A549 (cell line): ENCODE data around the gene COL4A6. TPM values are rescaled to one million over a fixed set of nuclear protein-coding genes. Genes with fewer than 3 reads are reported as not detected.

Experiments
- ATAC-seq, 2 experiments: fragments of 200-7000 bp in 1 of 2; fragments of >200 bp in 1 of 2; cut with Nextera tagmentation in 1 of 2; cut with Tn5 transposase in 1 of 2; 3 replicates each; pipeline versions ENCODE4 v1.8.0 to v1.9.1; 2018 to 2020; ENCODE audit warnings: mild to moderate bottlenecking in 1 of 2, moderate library complexity in 1 of 2
- CTCF ChIA-PET: fragments of 300-600 bp; sonication (Branson Sonifier 250); formaldehyde crosslinking; extraction: SDS; loops from one replicate; lab custom pipeline; 2021; ENCODE audit warnings: antibody characterized with exemption, inconsistent platforms; lab: Yijun Ruan, JAX
- POLR2A ChIA-PET: fragments of 350-600 bp; formaldehyde crosslinking; extraction: SDS; loops from one replicate; lab custom pipeline; 2021; ENCODE audit warnings: antibody characterized with exemption, inconsistent platforms; lab: Yijun Ruan, JAX
- DNase-seq, 2 experiments: peaks; one replicate each; pipeline versions ENCODE4 v3.0.0 to v3.0.0-alpha.2; 2011 to 2016; ENCODE audit warnings: low read depth in 1 of 2, low spot score in 1 of 2
- FAIRE-seq: peaks from 2 replicates; lab custom pipeline; 2011; peaks lifted over from hg19 to GRCh38; lab: Jason Lieb, UNC
- H3K27ac ChIP-seq, 2 experiments: fragments of >200 bp; sonication (Bioruptor Twin); formaldehyde crosslinking; 3 replicates each; pipeline ENCODE4 v1.5.1; 2016 to 2017
- H3K4me1 ChIP-seq: fragments of >200 bp; sonication (Bioruptor Twin); formaldehyde crosslinking; 3 replicates; pipeline ENCODE4 v1.6.1; 2016
- H3K4me2 ChIP-seq: fragments of >200 bp; sonication (Bioruptor Twin); formaldehyde crosslinking; 3 replicates; pipeline ENCODE4 v1.6.1; 2016
- H3K4me3 ChIP-seq: fragments of >200 bp; sonication (Bioruptor Twin); formaldehyde crosslinking; 3 replicates; pipeline ENCODE4 v1.5.1; 2016
- H3K9me3 ChIP-seq: fragments of >200 bp; sonication (Bioruptor Twin); formaldehyde crosslinking; 3 replicates; pipeline ENCODE4 v1.6.1; 2016
- BCL3 ChIP-seq: fragments of >200 bp; sonication (Bioruptor Twin); formaldehyde crosslinking; IDR thresholded peaks from 3 replicates; pipeline ENCODE4 v1.6.1; 2016
- FOXS1 ChIP-seq: fragments of 250-450 bp; sonication (Bioruptor Pico); IDR thresholded peaks from 2 replicates; pipeline ENCODE4 v1.5.0; 2020; ENCODE audit warnings: mild to moderate bottlenecking, moderate library complexity
- HOXA7 ChIP-seq: fragments of 250-450 bp; sonication (Bioruptor Pico); IDR thresholded peaks from 2 replicates; pipeline ENCODE4 v1.5.0; 2020; ENCODE audit warnings: mild to moderate bottlenecking, moderate library complexity
- HOXB13 ChIP-seq: fragments of 250-450 bp; sonication (Bioruptor Pico); IDR thresholded peaks from 2 replicates; pipeline ENCODE4 v1.5.0; 2020; ENCODE audit warnings: low read depth, mild to moderate bottlenecking, moderate library complexity
- KDM1A ChIP-seq: fragments of 200-600 bp; sonication (generic); IDR thresholded peaks from 2 replicates; pipeline ENCODE4 v1.6.1; 2016; ENCODE audit warnings: low read depth, mild to moderate bottlenecking
- KDM5A ChIP-seq: fragments of 200-600 bp; sonication (generic); IDR thresholded peaks from 2 replicates; pipeline ENCODE4 v1.6.1; 2016; ENCODE audit warnings: antibody characterized with exemption, mild to moderate bottlenecking
- MYC ChIP-seq: IDR thresholded peaks from 2 replicates; pipeline ENCODE4 v1.6.1; 2012; ENCODE audit warnings: mild to moderate bottlenecking, inconsistent platforms, low read length, improper control_type of control experiment, borderline replicate concordance
- NFE2L2 ChIP-seq: fragments of 150-350 bp; conservative IDR thresholded peaks from 2 replicates; pipeline ENCODE4 v1.6.1; 2014; ENCODE audit warnings: low read length
- REST ChIP-seq: fragments of 200-600 bp; sonication (generic); IDR thresholded peaks from 2 replicates; pipeline ENCODE4 v1.6.1; 2016; ENCODE audit warnings: antibody characterized with exemption, mild to moderate bottlenecking, moderate library complexity
- SREBF2 ChIP-seq: fragments of 450-650 bp; IDR thresholded peaks from 2 replicates; pipeline ENCODE4 v1.6.1; 2014; ENCODE audit warnings: mild to moderate bottlenecking, moderate library complexity
- TFCP2L1 ChIP-seq: fragments of 250-450 bp; sonication (Bioruptor Pico); IDR thresholded peaks from 2 replicates; pipeline ENCODE4 v1.5.0; 2021; ENCODE audit warnings: mild to moderate bottlenecking
- TP53 ChIP-seq: fragments of 250-450 bp; sonication (Bioruptor Pico); IDR thresholded peaks from 2 replicates; pipeline ENCODE4 v1.5.0; 2021; ENCODE audit warnings: mild to moderate bottlenecking, moderate library complexity
- WGBS: methylation state at CpG from one replicate; pipeline ENCODE4 v1.1.6; 2017; ENCODE audit errors: missing lambda C conversion rate; 5-methylcytosine and 5-hydroxymethylcytosine counted together
- polyA plus RNA-seq, 4 experiments: library from polyadenylated mRNA; depleted of rRNA in 3 of 4; stranded (reverse); fragments of >200 nt; fragmentation: RNase III in 1 of 4; extraction: RNeasy Plus Mini Kit Qiagen cat#74134 plus additional on column Dnase treatment in 1 of 4; gene quantifications; 2 replicates in 3 of 4; 3 replicates in 1 of 4; pipeline ENCODE4 v1.2.3, GENCODE V29; 2011 to 2017
- TF ChIP-seq, protein P1 (sequence below): fragments of >200 bp; sonication (Bioruptor Twin); formaldehyde crosslinking; IDR thresholded peaks from 3 replicates; pipeline ENCODE4 v1.5.1; 2016
- TF ChIP-seq, protein P2 (sequence below): fragments of >200 bp; sonication (Bioruptor Twin); formaldehyde crosslinking; IDR thresholded peaks from 2 replicates; pipeline ENCODE4 v1.6.1; 2016
- TF ChIP-seq, protein P3 (sequence below): IDR thresholded peaks from 2 replicates; pipeline ENCODE4 v1.6.1; 2012

The COL4A6 gene
- polyA plus RNA-seq, 2 of the 4 experiments (the other 2 are of a cell fraction), result 13.0 to 19.8 TPM

DNA sequence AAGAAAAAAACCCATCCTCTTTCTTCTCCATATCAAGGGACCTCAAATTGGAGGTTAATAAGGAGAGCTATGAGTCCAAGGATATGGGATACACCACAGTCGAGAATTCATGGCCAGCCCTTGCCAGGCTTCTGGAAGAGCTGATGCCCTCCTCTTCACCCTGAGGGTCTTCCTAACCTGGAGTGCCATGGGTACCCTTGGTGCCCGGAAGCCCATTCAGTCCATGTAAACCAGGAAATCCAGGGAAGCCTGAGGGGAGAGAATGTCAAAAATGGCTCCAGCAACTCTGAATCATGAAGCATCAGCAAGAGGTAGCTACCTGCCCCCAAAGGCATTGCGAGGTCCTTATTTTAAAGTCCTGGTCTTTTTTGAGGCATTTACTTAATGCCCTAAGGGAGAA is 268.5 kb downstream of the COL4A6 start:
- no peak overlapping the region for H3K4me3 ChIP-seq
- ChIA-PET POLR2A (no interaction called here), CTCF (no interaction called here)
- H3K4me1 ChIP-seq, result peaks cover 19% of the 10 kb centered on the region
- FAIRE-seq (no peak), DNase-seq (no peak), ATAC-seq (no peak)
- no peak overlapping the region for H3K4me2 ChIP-seq
- 85% methylated on average over 3 of the region's 3 CpGs for WGBS
- H3K9me3 ChIP-seq, result no peaks in the 10 kb centered on the region
- TF ChIP-seq TP53 (no peak), KDM5A (no peak), SREBF2 (no peak)
- TF ChIP-seq, protein P1, sequence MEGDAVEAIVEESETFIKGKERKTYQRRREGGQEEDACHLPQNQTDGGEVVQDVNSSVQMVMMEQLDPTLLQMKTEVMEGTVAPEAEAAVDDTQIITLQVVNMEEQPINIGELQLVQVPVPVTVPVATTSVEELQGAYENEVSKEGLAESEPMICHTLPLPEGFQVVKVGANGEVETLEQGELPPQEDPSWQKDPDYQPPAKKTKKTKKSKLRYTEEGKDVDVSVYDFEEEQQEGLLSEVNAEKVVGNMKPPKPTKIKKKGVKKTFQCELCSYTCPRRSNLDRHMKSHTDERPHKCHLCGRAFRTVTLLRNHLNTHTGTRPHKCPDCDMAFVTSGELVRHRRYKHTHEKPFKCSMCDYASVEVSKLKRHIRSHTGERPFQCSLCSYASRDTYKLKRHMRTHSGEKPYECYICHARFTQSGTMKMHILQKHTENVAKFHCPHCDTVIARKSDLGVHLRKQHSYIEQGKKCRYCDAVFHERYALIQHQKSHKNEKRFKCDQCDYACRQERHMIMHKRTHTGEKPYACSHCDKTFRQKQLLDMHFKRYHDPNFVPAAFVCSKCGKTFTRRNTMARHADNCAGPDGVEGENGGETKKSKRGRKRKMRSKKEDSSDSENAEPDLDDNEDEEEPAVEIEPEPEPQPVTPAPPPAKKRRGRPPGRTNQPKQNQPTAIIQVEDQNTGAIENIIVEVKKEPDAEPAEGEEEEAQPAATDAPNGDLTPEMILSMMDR, result no peak
- H3K27ac ChIP-seq, result no peak overlapping the region

- Histone ChIP-seq H3K4me2 (no peak overlapping the region), H3K27ac (no peak overlapping the region), H3K9me3 (no peaks in the 10 kb centered on the region), H3K4me1 (peaks cover 19% of the 10 kb centered on the region), H3K4me3 (no peak overlapping the region)
- DNase-seq (no peak), FAIRE-seq (no peak), ATAC-seq (no peak)
- TF ChIP-seq MYC (no peak), FOXS1 (CRISPR knock-in tag) (no peak), BCL3 (no peak), REST (no peak), NFE2L2 (no peak), KDM1A (no peak), HOXB13 (CRISPR knock-in tag) (no peak), TFCP2L1 (no peak), HOXA7 (CRISPR knock-in tag) (no peak), SREBF2 (no peak)
- TF ChIP-seq, protein P2, sequence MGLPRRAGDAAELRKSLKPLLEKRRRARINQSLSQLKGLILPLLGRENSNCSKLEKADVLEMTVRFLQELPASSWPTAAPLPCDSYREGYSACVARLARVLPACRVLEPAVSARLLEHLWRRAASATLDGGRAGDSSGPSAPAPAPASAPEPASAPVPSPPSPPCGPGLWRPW, result no peak
- TF ChIP-seq, protein P3, sequence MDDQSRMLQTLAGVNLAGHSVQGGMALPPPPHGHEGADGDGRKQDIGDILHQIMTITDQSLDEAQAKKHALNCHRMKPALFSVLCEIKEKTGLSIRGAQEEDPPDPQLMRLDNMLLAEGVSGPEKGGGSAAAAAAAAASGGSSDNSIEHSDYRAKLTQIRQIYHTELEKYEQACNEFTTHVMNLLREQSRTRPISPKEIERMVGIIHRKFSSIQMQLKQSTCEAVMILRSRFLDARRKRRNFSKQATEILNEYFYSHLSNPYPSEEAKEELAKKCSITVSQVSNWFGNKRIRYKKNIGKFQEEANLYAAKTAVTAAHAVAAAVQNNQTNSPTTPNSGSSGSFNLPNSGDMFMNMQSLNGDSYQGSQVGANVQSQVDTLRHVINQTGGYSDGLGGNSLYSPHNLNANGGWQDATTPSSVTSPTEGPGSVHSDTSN, result no peak
- POLR2A ChIA-PET, result no interaction called here
- CTCF ChIA-PET, result no interaction called here
- 95% methylated on average over 8 of the region's 9 CpGs for WGBS
Measured at GRCh38 chrX:108168961-108169740, 269.1 kb downstream of the COL4A6 start.
